ENCODE measurements around the gene EML1.

GRCh38 chr14:99829450-99829849, 36.2 kb downstream of the EML1 start:
- no peak for TF ChIP-seq CTCF (IDR thresholded peaks at IDR 0.05)
- TF ChIP-seq EP300 (IDR thresholded peaks at IDR 0.05) = no peak
- no peak for TF ChIP-seq POLR2AphosphoS5 (IDR thresholded peaks at IDR 0.05)
- TF ChIP-seq POLR2A (IDR thresholded peaks at IDR 0.05) = no peak
